Amygdala (tissue), 56 donors: ENCODE data around the gene SENP5.

Experiments
- DNase-seq, 56 donors: peaks; one replicate each; lab custom pipeline; 2025; lab: John Stamatoyannopoulos, UW

The SENP5 gene

DNA sequence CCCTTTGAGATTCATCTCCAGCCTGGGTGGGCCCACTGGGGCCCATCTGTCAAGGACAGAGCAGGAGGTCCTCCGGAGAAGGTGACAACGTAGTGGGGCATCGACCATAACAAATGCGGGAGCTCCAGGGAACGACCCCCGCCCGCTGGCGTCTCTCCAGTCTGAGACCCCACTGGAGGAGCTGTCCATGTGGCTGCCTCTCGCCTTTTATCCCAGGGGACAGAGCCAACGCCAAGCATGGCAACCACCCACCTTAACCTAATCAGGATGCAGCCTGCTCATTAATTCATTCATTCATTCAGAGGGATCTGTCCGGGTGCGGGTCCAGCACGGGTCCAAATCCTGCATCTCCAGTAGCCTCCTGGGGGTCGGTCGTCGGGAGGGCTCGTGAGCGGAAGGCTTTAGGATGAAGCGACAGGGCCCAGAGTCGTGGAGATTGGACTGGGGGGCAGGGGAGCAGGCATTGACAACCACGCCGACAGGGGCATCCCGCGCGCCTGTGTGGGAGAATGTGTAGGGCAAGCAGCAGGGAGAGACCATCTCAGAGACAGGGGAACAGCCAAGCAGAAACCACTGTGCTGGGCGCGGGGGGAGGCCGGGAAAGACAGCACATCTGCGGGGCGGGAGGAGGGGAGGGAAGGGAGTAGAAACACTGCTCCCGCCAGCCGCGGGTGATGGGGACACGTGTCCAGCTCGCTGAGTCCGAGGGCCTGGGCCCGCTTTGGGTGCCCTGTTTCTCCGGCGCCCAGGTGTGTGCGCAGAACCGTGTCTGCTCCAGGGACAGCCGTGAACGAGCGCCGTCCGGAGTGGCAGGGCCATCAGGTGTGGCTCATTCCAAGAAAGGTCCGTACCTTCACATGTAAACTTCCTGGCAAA, 99.0 kb downstream of the SENP5 start:
- DNase-seq, result peak in 3 of 56 donors; percentile 10 to 18 (median 15)

DNA sequence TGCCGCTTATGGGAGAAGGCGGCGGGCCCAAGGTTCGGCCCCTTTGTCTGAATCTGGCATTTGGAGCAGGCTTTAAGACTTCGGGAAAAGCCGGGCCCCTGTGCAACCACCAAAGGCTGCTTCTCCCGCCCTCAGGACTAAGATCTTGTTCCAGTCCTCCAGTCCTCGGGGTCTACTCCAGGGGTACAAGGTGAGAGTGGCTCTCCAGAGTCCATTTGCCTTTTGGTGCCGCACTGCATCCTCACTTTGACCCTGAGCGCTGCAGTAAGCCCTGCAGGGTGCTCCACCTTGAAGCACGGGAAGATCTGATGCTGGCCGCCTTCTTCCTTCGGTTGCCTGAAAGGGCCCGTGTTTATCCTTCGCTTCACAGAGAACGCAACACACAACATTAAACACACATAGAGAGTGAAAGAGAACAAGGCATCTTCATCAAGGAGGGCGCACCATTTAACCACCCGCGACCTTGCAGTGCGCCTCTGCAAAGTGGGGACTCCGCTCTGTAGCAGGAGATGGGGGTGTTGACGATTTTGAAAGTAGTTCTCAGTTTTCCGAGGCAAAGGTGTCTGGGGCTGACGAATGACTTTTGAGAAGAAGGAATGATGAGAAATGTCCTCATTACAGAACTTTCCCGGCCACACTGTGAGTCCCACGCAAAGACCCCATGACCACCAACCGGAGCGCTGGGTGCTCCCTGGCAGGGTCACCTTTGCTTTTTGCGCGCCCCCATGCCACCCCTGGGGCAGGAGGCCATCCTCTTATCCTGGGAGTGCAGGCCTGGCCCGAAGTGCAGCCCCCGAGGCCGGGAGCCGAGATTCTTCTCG, 99.9 kb downstream of the SENP5 start:
- DNase-seq, result no peak

DNA sequence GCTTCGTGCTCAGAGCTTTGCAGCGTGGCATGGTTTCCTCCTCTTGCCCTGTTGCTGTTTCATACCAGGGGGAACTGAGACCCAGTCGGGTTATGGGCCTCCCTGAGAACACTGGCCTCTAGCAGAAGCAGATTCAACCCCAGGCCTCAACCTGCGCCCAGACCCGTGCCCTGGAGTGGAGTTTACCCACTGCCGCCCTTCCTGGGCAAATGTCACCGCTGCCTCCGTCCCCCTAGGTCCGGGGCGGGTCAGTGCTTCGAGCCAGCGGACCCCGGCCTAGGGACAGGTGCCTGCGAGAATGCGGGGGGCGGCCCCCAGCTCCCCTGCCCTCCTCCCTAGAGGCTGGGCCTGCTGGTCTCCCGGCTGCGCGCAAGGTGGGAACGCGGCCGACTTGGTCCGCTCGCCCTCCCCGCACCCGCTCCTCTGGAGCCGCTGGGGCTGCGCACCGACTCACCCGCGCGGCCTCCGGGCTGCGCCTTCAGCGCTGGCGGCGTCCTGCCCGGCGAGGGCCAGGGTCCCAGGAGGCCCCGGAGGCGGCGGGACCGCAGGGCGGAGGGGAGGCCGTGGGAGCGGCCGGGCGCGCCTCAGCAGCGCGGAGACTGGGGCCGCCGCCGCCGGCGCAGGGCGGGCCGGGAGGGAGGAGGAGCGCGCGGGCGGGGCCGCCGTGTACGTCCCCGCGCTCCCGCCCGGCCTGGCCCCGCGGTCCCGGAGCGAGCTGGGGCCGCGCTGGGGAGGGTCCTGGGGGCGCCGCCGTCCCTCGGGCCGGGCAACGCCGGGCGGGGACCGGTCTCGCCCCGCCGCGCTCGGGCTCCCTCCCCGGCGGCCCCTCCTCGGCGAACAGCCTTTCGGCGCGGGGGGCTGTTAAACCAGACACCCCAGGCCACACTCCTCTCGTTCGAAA, 100.8 kb downstream of the SENP5 start, which contains the start of gene PIGZ:
PIGZ (minus strand) TSS at position 601 of the 901 bp plus-strand sequence. CDS start 16,802 bp downstream, outside the sequence.
- DNase-seq, result peak in 8 of 56 donors; percentile 6 to 52 (median 43)

DNA sequence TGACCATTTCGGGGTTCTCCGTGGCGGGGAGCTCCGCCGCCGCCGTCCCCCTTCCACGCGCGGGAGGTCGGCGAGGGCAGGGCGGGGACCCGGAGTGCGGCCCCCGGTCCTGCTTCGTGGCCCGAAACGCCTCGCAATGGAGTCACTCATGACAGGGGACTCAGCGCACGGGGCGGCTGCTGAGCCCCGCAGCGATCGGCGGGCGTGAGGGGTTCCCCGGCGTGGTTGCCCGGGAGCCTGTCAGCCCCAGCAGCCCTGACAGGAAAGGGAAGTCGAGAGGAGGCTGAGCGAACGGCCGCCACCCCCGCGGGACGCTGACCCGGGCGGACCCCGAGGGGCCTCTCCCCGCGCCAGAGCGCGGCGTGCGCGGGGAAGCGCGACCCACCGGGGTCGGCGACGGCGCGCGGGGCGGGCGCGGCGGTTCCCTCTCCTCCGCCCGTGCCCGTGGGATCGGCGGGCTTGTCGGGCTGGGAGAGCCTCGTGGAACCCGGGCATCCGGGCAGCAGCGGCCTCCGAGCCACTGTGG, 101.5 kb downstream of the SENP5 start:
- peak in 6 of 56 donors; percentile 9 to 44 (median 37) for DNase-seq

DNA sequence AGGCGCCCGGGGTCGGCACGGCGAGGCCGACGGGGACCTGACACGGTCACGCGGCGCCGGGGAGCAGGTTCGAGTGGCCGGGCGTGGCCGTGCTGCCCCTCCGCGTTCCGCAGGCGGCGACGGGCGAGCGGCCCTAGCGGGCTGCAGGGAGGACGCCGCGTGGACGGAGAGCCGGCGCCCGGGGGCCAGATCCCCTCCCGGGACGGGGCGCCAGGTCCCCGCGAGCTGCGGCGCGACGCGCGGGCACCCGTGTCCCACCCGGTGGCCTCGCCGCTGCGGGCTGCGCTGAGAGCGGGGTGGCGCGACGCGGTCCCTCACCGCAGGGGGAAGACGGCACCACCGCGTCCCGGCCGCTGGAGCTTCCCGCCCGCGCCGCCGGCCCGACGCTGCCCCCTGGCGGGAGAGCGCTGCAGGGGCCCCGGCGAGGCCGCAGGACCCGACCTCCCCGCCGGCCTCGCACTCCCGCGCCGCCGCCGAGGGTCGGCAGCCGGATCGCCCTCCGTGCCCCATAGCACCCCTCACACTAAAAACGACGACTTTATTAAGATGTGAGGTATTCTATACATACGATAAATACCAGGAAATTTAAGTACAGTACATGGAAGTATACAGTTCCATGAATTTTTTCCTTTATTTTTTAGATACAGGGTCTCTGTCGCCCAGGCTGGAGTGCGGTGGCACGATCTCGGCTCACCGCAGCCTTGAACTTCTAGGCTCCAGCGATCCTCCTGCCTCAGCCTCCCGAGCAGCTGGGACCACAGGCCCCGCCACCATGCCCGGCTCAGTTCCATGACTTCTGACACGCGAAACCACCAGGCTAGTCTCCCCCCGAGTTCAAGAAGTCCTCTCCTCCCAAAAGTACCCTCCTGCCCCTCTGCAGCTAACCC, 102.2 kb downstream of the SENP5 start:
- DNase-seq, result peak in 21 of 56 donors; percentile 9 to 61 (median 36)

DNA sequence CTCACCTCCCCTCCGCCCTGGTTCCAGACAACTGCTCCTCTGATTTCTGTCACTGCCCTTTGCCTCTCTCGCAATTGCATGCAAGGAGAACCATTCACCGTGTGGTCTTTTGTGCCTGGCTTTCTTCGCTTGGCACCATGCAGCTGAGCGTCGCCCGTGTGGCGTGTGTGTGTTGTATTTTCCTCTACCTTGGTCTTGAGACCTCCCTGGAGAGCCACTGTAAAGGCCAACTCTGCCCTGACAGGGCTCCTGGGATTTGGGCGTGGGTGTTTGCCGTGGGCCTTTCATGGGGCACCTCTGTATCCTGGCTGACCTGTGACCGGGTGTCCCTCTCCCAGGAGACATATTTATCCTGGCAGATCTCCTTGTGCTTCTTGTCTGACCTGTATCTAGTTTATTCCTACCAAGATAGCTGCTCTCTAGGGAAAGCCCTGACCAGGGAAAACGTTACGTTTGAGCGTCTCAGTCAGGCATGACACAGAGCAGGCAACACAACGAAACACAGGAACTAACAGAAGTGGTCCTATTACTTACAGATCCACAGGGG, 102.9 kb downstream of the SENP5 start:
- no peak for DNase-seq

DNA sequence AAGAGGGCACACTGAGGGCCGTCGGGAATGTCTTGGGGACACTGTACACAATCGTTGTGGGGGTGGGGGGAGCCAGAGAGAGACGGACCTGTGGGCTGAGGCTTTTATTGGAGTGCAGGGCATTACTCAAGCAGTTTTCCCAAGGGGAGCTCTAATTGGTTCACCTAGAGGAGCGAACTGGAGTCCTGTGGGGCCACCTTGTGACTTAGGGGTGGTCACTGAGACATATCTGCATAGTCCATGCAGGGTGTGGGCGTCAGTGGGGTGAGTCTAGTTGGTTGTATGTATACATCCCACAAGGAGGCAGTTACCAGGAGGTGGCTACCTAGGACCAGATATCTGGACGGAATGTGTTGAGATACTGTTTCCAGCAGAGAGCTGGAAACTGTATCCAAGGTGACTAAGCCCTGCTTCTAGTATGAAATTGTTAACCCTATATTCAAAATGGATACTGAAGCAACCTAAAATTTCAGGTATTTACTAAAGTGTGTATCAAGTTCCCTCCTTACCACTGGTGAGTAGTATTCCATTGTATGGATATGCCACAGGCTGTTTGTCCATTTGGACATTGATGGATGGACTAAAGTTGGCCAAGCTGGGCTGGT, 103.5 kb downstream of the SENP5 start:
- DNase-seq, result no peak

DNA sequence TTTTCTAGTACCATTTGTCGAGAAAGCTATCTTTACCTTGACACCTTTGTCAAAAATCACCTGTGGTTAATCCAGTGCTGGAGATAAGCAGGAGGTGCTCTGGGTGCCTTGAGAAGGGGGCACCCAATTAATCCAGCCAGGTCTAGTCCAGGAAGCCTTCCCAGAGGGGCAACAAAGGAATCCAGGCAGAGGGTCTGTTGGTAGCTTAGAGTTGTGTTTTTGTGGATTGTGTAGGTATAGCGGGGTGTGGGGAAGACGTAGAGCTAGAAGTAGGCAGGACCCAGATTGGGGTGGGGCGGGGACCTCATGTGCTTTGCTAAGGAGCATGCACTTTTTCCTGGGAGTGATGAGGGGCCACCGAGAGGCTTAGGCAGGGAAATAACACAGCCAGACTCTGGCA, 106.9 kb downstream of the SENP5 start:
- DNase-seq, result no peak

DNA sequence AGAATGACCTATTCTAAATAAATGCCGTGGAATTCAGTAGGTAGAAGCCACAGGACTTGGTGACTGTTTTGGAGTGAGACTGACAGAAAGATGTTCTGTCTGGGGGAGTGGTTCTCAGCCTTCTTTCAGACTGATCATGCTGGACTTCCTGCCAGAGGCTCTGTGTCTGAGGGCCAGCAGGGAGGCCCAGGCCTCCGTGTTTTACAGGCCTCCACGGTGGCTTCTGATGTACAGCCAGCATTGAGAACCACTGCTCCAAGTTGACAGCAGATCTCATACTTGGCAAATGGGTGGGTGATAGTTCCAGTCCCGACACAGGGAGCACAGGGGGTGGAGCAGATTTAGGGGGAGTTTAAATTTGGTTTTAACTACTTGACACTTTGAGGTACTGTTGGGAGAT, 107.6 kb downstream of the SENP5 start:
- no peak for DNase-seq

DNA sequence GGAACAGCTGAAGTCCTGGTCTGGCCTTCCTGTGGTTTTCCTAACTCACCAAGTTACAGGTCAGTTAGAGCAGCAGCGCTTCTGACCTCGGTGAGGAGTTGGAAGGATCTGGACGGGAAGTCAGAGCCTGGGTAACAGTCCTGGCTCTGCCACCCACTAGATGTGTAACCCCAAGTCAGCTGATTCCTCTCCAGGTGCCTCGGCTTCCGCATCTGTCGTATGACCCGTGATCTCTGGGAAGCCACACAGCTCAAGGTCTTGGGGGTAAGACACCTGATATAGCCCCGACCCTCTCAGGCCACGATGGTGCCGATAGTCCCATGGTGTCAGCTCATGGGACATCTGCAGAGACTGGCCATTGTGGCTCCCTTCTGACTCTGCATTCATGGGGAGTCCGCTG, 109.2 kb downstream of the SENP5 start:
- no peak for DNase-seq

DNA sequence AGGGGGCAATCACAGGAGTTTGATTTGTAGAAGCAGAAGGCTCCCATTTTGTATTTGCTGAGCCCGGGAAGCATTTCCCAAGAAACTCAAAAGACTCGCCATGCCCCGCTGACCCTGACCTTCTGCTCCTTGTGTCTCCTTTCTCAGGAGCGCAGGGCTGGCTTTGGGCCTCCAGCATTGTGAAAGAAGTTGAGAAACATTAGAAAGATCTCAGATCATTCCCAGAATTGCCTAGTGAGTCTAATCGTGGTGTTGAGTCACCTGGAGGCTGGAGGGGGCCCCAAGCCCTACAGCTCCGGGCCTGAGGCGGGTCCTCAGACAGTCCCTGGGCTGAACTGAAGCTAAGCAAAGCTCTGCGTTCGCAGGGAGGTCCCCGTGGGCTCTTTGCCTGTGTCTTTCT, 111.8 kb downstream of the SENP5 start:
- DNase-seq, result no peak

DNA sequence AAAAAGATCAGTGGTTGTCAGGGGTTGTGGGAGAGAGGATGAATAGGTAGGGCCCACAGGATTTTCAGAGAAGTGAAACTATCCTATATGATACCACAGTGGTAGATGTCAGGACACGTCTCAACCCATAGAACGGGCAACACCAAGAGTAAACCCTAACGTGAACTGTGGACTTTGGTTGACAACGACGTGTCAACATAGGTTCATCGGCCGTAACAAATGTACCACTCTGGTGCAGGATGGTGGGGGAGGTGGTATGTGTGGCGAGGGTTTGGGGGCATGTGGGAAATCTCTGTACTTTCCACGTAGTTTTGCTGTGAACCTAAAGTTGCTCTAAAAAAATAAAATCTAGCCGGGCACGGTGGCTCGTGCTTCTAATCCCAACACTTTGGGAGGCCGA, 113.9 kb downstream of the SENP5 start:
- DNase-seq, result no peak

DNA sequence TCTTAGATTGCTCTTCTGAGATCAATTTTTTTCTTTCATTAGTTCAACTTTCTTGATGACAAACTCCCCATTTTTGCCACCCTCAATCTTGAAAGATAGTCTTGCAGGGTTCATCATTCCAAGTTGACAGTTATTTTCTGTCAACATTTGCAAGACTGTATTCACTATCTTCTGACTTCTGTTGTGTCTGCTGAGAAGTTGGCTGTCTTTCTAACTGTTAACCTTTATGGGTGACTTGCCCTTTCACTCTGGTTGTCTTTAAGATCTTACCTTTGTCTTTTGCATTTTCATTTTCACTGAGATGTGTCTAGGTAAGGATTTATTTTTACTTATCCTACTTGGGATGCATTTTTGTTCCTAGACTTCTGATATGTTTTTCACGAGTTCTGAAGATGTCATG, 115.5 kb downstream of the SENP5 start:
- DNase-seq, result no peak
